ENCODE results near the gene RNU6-9. TPM values are rescaled to one million over a fixed set of nuclear protein-coding genes. Genes with fewer than 3 reads are reported as not detected.
A peak's percentile ranks its signal among the peaks of the same experiment; 100 is the strongest.

The RNU6-9 gene
- total RNA-seq, 1 experiment from 2014 or later = not detected

DNA sequence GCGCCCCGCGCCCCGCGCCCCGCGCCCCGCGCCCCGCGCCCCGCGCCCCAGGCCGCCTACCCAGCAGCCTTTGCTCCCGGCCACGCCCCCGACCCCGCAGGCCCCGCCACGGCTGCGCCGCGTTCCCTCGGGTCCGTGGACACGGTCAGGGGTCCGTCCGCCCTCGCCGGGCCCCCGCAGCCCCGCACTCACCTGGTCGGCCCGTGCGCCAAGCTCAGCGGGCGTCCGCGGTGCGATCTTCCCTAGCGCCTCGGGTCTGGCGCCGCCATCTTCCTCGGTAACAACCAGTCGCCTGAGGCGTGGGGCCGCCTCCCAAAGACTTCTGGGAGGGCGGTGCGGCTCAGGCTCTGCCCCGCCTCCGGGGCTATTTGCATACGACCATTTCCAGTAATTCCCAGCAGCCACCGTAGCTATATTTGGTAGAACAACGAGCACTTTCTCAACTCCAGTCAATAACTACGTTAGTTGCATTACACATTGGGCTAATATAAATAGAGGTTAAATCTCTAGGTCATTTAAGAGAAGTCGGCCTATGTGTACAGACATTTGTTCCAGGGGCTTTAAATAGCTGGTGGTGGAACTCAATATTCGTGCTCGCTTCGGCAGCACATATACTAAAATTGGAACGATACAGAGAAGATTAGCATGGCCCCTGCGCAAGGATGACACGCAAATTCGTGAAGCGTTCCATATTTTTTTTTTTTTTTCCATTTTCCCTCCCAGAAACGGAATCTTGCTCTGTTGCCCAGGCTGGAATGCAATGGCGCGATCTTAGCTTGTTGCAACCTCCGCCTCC lies at the start of gene RNU6-9, which contains the start of gene MED16 (continued):
- TF ChIP-seq ZNF281 (CRISPR knock-in tag; IDR thresholded peaks at IDR 0.05) = no peak
- TF ChIP-seq TEAD1 (CRISPR knock-in tag; IDR thresholded peaks at IDR 0.05) = no peak
- TF ChIP-seq, protein P1, sequence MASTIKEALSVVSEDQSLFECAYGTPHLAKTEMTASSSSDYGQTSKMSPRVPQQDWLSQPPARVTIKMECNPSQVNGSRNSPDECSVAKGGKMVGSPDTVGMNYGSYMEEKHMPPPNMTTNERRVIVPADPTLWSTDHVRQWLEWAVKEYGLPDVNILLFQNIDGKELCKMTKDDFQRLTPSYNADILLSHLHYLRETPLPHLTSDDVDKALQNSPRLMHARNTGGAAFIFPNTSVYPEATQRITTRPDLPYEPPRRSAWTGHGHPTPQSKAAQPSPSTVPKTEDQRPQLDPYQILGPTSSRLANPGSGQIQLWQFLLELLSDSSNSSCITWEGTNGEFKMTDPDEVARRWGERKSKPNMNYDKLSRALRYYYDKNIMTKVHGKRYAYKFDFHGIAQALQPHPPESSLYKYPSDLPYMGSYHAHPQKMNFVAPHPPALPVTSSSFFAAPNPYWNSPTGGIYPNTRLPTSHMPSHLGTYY (CRISPR knock-in tag; IDR thresholded peaks at IDR 0.05) = peak; percentile 24; the same call in 1 of the 2 replicates
- TF ChIP-seq SOX15 (CRISPR knock-in tag; IDR thresholded peaks at IDR 0.05) = no peak
- TF ChIP-seq NFATC4 (CRISPR knock-in tag; IDR thresholded peaks at IDR 0.05) = 0 out of 2 replicates have a peak, but pooled peaks have one; percentile 26
- no peak for TF ChIP-seq CREM (CRISPR knock-in tag; IDR thresholded peaks at IDR 0.05)
- no peak for TF ChIP-seq ZNF423 (CRISPR knock-in tag; IDR thresholded peaks at IDR 0.05)
- TF ChIP-seq RORB (CRISPR knock-in tag; IDR thresholded peaks at IDR 0.05) = 0 out of 2 replicates have a peak, but pooled peaks have one; percentile 71
- TF ChIP-seq, protein P2, sequence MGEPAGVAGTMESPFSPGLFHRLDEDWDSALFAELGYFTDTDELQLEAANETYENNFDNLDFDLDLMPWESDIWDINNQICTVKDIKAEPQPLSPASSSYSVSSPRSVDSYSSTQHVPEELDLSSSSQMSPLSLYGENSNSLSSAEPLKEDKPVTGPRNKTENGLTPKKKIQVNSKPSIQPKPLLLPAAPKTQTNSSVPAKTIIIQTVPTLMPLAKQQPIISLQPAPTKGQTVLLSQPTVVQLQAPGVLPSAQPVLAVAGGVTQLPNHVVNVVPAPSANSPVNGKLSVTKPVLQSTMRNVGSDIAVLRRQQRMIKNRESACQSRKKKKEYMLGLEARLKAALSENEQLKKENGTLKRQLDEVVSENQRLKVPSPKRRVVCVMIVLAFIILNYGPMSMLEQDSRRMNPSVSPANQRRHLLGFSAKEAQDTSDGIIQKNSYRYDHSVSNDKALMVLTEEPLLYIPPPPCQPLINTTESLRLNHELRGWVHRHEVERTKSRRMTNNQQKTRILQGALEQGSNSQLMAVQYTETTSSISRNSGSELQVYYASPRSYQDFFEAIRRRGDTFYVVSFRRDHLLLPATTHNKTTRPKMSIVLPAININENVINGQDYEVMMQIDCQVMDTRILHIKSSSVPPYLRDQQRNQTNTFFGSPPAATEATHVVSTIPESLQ (CRISPR knock-in tag; IDR thresholded peaks at IDR 0.05) = no peak
- TF ChIP-seq MYBL2 (CRISPR knock-in tag; IDR thresholded peaks at IDR 0.05) = 0 out of 2 replicates have a peak, but pooled peaks have one; percentile 50
- TF ChIP-seq, protein P3, sequence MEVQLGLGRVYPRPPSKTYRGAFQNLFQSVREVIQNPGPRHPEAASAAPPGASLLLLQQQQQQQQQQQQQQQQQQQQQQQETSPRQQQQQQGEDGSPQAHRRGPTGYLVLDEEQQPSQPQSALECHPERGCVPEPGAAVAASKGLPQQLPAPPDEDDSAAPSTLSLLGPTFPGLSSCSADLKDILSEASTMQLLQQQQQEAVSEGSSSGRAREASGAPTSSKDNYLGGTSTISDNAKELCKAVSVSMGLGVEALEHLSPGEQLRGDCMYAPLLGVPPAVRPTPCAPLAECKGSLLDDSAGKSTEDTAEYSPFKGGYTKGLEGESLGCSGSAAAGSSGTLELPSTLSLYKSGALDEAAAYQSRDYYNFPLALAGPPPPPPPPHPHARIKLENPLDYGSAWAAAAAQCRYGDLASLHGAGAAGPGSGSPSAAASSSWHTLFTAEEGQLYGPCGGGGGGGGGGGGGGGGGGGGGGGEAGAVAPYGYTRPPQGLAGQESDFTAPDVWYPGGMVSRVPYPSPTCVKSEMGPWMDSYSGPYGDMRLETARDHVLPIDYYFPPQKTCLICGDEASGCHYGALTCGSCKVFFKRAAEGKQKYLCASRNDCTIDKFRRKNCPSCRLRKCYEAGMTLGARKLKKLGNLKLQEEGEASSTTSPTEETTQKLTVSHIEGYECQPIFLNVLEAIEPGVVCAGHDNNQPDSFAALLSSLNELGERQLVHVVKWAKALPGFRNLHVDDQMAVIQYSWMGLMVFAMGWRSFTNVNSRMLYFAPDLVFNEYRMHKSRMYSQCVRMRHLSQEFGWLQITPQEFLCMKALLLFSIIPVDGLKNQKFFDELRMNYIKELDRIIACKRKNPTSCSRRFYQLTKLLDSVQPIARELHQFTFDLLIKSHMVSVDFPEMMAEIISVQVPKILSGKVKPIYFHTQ (CRISPR knock-in tag; IDR thresholded peaks at IDR 0.05) = no peak
- TF ChIP-seq PRRX2 (CRISPR knock-in tag; IDR thresholded peaks at IDR 0.05) = no peak
- peak; percentile 76 for TF ChIP-seq FOXK1 (CRISPR knock-in tag; IDR thresholded peaks at IDR 0.05)
- no peak for TF ChIP-seq TCF7 (CRISPR knock-in tag; IDR thresholded peaks at IDR 0.05; ENCODE audit: low read depth)
- TF ChIP-seq GABPB1 (CRISPR knock-in tag; IDR thresholded peaks at IDR 0.05) = no peak
- no peak for TF ChIP-seq RELA (CRISPR knock-in tag; IDR thresholded peaks at IDR 0.05; ENCODE audit: borderline replicate concordance)
- no peak for TF ChIP-seq ZBTB43 (CRISPR knock-in tag; IDR thresholded peaks at IDR 0.05)
- TF ChIP-seq MAX (CRISPR knock-in tag; IDR thresholded peaks at IDR 0.05) = peak; percentile 54; the same call in 1 of the 2 replicates
- TF ChIP-seq GRHL2 (CRISPR knock-in tag; IDR thresholded peaks at IDR 0.05; ENCODE audit: insufficient replicate concordance, severe bottlenecking) = no peak
- TF ChIP-seq ZNF263 (CRISPR knock-in tag; IDR thresholded peaks at IDR 0.05; ENCODE audit: low read depth) = no peak
- peak; percentile 35; the same call in 1 of the 2 replicates for TF ChIP-seq NR2C2 (CRISPR knock-in tag; IDR thresholded peaks at IDR 0.05)

Data from WTC11 (cell line).